HG03457 (cell line): ENCODE results near the gene TLE4.
A peak's percentile ranks its signal among the peaks of the same experiment; 100 is the strongest.
"Not testable (repeated sequence)": the region's sequence is repeated elsewhere in the genome, so short reads cannot be mapped to it uniquely, and the experiment has no call there.

Experiments used
- ATAC-seq: cut with Tn5 transposase; IDR thresholded peaks from one replicate; pipeline ENCODE4 v1.9.1; 2021; ENCODE audit warnings: moderate number of reproducible peaks; ENCODE audit not compliant: unreplicated experiment

Gene TLE4

DNA sequence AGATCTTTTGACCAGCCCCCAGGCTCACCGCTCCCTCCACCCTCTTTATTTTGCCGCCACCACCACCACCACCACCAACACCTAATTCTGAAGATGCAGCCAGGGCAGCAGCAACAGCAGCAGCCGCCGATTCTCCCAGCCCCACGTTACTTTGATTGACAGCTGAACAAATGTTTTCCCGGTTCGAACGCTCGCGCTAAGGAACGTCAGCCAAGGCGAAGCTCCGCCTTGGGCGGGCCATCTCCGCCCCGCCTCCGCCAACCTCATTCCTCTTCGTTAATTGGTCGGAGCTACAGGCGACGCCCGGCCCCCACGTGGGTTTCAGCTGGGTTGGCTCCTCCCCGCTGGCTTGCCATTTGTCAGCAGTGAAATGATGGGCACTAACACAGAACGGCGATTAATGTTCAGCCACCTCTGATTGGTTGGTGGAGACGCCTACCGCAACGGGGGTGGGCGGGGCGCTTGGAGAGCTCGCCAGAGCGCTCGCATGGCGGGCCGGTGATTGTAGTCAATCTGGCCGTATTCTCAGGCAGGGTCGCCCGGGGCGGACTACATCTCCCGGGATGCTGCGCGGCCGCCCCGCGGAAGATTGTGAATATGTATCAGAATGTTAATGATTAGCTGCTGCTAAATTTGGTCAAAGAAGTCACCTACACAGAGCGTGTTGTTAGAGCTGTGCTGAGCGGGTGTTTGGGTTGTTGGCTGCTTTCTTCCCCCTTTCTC, at the start of gene TLE4:
TSS of gene TLE4 (plus strand) at position 657 of the 723 bp plus-strand sequence. CDS start 826 bp downstream, outside the sequence.
- peak; percentile 81 for ATAC-seq

DNA sequence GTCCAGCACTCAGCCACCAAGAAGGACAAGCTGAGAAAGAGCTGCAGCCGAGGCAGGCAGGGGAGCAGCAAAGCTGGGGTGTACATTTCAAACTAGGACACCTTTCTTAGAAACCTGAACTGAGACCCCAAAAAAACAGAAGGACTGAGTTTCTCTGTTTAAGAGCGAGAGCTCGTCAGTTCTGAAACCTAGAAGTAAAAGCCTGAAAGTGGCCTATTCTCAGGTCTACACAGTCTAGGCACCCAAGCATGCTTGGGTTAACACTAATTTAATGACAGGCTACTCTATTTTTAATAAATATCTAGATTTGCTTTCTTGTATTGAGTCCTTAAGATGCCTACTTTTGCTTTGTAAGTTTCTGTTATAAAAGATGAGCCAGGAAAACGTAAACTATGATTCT, 49.0 kb upstream of the TLE4 start:
- no peak for ATAC-seq

- no peak for ATAC-seq
Measured at GRCh38 chr9:79524266-79524665, 47.5 kb upstream of the TLE4 start.

DNA sequence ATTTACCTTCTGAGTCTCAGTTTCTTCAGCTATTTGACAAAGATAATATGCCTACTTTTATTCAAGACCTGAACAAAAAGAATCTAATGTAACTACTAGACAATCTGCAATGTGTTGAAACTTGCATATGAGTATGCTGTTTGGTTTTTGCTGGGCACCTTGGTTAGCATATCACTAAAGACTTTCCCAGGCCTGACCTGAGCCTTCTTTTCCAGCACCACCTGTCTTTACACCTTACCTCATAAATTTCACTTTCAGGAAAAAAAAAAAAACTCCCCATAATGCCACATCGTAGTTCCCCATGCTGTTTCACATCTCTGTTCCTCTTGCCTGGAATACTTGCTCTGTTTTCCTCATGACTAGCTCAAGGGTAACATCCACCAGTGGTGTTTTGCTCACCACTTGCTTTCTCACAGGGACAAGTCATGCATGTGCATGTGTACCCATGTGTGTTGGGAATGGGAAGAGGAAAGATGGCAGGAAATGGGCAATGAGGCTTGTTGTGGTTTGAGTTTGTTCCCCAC, 45.6 kb upstream of the TLE4 start:
- ATAC-seq: no peak

DNA sequence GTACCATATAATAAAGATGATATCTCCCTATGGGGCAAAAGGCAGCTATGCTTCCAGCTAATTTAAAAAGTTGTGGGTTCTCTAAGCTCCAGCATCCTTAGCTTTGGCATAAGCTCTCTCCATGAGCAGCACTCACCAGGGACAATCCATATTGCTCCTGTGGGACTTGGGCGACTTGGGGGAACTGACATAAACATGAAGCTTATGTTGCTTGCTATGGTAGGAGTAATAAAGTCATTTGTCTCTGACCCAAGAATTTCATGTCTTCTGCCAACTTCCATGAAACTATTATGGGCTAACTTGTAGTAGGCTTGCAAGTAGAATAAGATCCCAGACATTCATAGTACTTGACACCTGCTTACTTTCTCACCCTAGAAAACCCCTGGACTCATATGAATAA, 36.2 kb upstream of the TLE4 start:
- no peak for ATAC-seq

- no peak for ATAC-seq
Measured at GRCh38 chr9:79537838-79538237, 33.9 kb upstream of the TLE4 start.

- ATAC-seq: no peak
Measured at GRCh38 chr9:79542735-79543620, 28.8 kb upstream of the TLE4 start.

DNA sequence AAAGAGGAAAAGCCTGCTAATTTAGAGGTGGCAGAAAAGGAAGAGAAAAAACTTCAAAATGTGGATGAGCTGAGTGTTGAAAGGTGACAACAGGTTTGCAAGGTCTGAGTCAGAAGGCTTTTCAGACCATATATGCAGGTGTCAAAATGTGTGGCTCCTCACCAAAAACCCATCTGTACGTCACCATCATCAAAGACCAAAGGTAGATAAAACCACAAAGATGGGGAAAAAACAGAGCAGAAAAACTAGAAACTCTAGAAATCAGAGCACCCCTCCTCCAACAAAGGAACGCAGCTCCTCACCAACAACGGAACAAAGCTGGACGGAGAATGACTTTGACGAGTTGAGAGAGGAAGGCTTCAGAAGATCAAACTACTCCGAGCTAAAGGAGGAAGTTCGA, 27.4 kb upstream of the TLE4 start:
- not testable (repeated sequence) for ATAC-seq

DNA sequence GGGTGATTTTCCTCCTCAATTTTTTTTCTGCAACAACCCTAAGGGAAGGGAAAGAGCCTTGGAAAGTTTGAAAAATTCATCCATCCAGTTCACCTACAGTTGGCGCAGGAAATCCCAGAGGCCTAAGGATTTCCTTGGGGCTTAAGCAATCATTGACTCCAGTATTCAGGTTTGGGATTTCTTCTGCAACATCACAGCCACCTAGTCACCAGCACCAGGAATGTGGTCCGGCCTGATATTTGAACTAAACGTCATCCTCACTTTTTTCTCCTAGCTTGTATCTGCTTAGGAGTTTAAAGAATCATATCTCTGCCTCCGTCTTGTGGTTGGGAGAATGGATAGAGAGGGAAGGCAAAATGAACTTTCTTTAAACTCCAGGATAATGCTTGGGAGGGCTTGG, 20.2 kb upstream of the TLE4 start:
- no peak for ATAC-seq

DNA sequence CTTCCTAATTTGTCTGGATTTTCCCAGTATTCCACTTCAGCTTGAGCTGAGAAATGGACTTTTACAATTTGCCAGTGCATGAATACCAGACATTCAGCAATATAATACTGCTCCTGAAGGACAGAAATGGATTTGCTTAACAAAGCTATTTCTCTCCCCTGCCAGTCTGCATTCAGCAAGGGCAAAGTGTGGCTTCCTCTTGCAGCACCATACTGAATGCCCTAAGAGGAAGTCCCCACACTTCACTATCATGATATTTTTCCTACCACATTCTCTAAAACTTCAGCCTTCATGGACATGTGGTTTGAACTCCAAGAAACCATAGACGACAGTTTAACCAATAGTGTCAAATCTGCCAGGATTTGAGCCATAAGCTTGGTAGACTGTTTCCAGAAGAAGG, 19.8 kb upstream of the TLE4 start:
- ATAC-seq: no peak

DNA sequence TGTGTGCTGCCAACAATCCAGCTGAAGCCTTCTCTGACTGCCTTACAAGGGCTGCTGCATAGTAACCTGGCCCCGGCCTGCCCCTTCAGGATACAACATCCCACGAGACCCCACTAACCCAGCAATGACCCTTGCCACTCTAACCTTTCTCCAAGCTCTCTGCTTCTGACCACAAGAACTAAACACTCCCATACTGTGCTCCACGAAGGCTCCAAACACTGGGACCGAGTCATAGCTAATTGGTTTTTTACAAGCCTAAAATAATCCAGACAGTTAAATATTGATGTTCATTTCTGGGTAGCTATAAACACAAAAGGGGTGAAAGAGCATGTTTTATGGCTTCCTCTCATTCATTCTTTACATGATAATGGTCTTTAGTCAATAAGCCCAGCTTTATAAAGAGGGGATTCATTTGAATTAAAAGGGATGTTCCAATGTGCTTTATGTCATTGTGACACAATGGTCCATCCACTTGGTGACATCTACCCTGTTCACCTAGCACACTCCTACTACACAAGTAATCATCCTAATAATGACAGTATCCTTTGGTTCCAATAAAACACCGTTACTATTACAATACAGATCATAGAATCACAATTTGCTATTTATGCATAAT, 16.2 kb upstream of the TLE4 start:
- no peak for ATAC-seq

- no peak for ATAC-seq
Measured at GRCh38 chr9:79559495-79560181, 12.1 kb upstream of the TLE4 start.

DNA sequence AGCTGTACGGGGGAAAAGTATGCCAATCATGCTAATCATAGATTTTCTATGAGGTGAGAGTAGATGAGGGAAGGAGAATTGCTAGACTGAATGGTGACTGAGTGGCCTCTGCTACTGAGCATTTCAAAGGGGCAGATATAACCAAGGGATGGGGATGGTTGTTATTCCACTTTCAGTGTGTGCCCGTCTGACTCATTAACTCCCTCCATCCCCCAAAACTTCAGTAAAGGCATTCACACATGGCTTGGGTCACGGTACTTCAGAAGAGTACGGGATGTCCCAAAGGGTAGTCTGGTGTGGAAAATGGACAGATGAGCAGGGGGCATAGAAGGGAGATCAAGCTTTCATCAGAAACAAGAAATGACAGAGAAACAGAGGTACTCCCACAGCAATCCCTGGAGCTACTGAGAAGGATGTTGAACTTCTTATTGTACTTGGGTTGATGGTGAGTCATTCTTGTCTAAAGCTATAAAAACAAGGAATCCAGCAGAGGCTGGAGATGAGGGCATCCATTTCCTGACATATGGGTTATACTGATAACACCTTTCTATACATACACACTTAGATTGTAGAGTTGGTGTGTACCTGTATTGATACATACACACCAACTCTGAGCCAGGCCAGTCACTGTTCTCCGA, 8.9 kb upstream of the TLE4 start:
- no peak for ATAC-seq

GRCh38 chr9:79564105-79564504, 7.7 kb upstream of the TLE4 start:
- no peak for ATAC-seq

GRCh38 chr9:79565245-79565644, 6.5 kb upstream of the TLE4 start:
- ATAC-seq: peak; percentile 84

DNA sequence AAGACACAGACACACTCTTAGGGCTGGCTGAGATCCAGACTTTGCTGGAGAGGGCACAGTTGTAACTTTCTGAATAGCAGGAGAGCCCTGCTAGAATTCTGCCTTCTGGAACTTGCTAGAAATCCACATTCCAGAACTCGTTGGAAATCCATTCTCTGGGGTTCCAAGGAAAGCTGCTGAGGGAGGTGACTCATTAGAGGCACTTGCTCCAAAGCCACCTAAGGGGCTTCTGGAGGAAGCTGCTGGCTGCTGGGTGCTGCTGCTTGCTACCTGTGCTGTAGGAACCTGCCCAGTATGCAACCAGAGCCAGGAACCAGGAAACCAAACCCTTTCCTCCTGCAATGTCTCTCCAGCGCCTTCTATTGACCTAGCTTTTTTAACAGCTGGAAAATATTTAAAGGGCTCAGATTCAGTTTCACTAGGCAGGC, 4.1 kb upstream of the TLE4 start:
- ATAC-seq: no peak

DNA sequence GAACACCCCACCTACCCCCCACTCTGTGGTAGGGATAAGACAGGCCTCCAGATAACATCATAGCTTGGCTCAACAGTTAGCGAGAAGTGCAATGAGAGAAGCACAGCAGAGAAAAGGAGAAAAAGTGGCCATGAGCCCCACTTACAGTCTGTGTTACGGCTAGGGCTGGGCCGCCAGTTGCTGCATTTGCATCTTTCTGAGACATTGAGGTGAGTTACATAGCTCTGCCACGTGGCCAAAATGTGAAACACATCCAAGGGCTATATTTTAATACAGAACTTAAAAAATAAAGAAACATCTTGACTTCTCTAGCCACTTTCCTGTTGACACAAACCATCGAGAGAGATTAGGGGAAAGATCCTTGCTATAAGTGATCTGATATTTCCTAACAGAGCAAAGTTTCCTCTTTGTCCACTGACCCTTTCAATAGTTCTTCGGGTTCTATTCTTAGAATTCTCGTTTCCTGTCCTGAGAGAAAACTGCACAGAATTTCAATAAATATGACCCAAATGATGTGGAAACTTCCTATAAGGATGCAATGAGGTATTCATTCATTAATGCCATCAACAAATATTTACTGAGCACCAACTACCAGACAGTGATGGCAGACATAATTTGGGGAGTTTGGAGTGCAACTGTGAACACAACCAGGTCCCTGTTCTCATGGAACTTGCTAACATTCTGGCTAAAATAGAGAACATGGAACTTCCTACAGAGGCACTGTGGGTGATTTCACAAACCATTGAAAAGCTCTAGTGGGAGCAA, 3.2 kb upstream of the TLE4 start:
- no peak for ATAC-seq

GRCh38 chr9:79569814-79570447, 1.8 kb upstream of the TLE4 start:
- no peak for ATAC-seq
